Measurements from ENCODE around the gene TMEM54.

DNA sequence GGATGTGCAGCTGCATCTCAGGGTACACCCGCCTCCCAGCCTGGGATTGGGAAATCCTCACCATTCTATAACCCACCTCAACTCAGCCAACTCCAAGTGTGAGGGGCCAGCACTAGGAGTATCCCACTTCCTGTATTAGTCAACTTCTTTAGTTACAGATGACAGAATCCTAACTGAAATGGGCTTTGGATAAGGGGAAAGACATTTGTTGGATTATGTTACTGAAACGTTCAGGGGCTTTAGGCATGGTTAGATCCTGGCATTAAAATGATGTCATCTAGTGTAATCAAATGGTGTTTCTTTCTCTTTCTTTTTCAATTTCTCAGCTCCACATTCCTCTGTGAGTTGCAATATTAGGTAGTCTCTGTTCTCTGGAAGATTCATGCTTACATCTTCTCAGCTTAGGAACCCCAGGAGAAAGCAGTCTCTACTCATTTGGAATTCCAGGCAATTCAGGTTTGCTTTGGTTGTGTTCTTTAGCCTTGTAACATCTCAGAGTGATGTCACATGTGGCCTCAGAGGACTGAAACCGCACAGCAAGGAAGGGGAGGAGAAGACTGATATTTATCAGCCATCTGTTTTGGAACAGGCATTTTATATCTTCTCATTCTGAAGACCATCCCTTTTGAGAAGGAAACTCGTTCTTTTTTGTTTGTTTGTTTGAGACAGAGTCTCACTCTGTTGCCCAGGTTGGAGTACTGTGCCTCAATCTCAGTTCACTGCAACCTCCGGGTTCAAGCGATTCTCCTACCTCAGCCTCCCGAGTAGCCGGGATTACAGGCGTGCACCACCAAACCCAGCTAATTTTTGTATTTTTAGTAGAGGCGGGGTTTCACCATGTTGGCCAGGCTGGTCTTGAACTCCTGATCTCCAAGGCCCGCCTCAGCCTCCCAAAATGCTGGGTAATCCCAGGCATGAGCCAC lies 18.9 kb upstream of the TMEM54 start:
- TF ChIP-seq, protein P1, sequence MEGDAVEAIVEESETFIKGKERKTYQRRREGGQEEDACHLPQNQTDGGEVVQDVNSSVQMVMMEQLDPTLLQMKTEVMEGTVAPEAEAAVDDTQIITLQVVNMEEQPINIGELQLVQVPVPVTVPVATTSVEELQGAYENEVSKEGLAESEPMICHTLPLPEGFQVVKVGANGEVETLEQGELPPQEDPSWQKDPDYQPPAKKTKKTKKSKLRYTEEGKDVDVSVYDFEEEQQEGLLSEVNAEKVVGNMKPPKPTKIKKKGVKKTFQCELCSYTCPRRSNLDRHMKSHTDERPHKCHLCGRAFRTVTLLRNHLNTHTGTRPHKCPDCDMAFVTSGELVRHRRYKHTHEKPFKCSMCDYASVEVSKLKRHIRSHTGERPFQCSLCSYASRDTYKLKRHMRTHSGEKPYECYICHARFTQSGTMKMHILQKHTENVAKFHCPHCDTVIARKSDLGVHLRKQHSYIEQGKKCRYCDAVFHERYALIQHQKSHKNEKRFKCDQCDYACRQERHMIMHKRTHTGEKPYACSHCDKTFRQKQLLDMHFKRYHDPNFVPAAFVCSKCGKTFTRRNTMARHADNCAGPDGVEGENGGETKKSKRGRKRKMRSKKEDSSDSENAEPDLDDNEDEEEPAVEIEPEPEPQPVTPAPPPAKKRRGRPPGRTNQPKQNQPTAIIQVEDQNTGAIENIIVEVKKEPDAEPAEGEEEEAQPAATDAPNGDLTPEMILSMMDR (IDR thresholded peaks at IDR 0.05) = no peak
- TF ChIP-seq POLR2A (IDR thresholded peaks at IDR 0.05) = no peak

Measured in lower leg skin (tissue), 3 donors.